ENCODE results near the gene ANTKMT.

DNA sequence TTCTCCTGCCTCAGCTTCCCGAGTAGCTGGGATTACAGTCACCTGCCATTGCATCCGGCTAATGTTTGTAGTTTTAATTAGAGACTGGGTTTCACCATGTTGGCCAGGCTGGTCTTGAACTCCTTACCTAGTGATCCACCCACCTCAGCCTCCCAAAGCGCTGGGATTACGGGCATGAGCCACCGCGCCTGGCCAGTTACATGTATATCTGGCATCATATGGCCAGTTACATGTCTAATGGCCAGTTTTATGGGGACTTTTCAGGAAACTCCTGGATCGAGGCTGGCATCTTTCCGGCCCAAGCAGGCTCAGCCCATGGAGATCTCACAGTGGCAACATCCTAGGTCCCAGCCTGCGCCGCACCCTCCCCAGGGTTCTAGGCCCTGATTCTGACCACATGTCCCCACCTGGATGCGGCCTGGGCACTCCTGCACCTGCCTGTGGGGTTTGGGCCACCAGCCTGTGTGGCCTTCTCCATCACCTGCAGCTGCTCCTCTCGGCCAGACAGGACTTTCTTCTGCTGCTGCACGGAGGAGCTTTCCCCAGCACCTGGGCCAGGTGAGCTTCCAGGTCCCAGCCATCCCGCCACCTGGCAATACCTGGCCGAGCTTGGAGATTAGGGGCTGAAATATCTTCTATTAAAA, 21.2 kb downstream of the ANTKMT start:
- no peak for TF ChIP-seq POLR2AphosphoS5 (IDR thresholded peaks at IDR 0.05; ENCODE audit: low read depth, low read length)
- no peak for TF ChIP-seq POLR2A (IDR thresholded peaks at IDR 0.05; ENCODE audit: low read depth, low read length)

All from GM12892 (cell line).